Left kidney (tissue), 2 donors: Measurements from ENCODE around the gene ZBTB42. TPM values are rescaled to one million over a fixed set of nuclear protein-coding genes. Genes with fewer than 3 reads are reported as not detected.
A peak's percentile ranks its signal among the peaks of the same experiment; 100 is the strongest.
"Not testable (repeated sequence)": the region's sequence is repeated elsewhere in the genome, so short reads cannot be mapped to it uniquely, and the experiment has no call there.

ENCODE experiments used
- DNase-seq: peaks from one replicate; pipeline ENCODE4 v3.0.0-alpha.2; 2013
- polyA plus RNA-seq: library from polyadenylated mRNA; unstranded; fragments of 120-200 nt; gene quantifications from one replicate; pipeline ENCODE4 v1.2.1, GENCODE V29; 2013; ENCODE audit not compliant: insufficient read length

ZBTB42 gene
- polyA plus RNA-seq, 1 donor, result 3.1 TPM

DNA sequence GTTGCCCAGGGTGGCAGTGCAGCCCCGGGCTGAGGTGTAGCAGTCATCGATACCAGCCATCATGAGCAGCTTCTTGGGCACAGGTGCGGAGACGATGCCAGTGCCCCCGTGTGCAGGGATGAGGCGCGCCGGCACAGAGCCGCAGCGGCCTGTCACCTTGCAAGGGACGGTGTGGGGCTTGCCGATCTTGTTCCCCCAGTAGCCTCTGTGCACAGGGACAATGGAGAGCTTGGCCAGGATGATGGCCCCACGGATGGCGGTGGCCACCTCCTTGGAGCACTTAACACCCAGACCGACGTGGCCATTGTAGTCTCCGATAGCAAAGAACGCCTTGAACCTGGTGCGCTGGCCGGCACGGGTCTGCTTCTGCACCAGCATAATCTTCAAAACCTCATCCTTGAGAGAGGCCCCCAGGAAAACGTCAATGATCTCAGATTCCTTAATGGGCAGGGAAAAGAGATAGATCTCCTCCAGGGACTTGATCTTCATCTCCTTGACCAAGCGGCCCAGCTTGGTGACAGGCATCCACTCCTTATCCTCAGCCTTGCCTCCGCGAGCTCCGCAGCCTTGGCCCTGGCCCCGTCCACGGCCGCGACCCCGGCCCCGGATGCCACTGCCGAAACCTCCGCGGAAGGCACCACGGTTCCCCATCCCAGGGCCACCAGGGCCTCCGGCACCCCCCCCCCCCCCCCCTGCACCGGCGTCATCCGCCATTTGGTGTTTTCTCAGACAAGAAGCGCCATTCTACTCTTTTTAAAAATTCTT, 35.5 kb downstream of the ZBTB42 start:
- not testable (repeated sequence) for DNase-seq

DNA sequence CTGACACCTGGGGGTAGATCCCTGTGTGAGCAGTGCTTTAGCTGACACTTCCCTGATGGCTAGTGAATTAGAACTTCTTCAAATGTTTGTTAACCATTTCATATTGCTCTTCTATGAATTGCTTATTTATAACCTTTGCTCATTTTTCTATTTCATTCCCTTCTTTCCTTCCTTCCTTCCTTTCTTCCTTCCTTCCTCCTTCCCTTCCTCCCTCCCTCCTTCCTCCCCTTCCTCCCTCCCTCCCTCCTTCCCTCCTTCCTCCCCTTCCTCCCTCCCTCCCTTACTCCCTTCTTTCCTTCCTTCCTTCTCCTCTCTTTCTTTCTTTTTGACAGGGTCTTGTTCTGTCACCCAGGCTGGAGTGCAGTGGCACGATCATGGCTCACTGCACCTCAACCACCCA, 40.8 kb downstream of the ZBTB42 start:
- no peak for DNase-seq

DNA sequence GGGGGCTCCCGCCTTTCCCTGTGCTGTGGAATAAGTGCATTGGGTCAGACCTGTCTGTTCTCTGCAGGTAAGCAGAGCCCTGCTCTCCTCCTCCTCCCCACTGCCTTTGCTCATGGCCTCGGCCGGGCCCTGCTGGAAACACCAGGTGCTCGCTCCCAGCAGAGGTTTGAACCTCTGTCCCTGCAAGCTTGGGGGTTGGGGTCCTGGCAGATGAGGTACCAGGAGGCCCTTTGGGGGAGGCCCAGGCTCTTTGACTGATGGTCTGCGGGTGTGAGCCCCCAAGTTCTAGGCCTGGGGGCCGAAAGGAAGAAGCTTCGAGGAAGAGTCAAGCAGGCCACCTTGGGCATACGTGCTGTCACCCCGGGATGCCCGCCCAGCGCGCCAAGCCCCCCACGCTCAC, 42.1 kb downstream of the ZBTB42 start:
- DNase-seq, result no peak

DNA sequence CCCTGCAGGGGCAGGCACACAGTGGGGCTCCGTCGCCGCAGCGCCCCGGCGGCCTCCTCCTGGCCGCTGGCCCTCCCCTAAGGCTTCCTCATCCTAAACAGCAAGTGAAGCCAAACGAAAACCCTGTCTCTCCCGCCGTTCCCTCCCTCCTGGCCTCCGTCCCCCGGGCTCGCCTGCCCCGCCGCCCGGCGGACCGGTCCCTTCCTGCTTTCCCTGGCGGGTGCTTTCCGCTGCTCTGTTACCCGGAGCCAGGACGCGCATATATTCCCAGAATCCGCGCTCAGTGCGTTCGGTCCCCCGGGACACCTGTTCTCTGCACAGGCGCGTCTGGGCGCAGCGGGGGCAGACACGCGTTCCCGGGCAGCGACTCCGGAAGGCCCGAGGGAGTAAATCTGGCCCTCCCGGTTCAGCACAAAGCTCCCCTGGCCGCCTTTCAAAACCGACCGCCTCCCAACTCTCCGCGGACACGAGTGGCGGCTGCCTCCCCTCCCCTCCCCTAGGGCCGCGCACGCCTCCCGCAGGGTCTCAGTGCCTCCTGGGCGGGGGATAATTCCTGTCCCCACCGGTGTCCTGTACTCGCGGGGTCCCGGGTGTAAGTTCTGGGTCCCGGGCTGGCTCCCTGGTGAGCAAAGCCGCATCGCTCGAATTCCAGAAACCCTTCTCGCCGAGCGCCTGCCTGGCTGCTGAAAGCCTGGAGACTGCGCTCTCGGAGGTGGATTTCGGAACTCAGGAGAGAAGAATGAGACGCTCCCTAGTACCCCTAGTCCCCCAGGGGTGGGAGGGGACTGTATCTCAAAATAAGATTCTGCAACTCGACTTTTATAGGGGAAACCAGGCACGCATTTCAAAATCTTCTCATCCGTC, 42.8 kb downstream of the ZBTB42 start:
- peak; percentile 28 for DNase-seq

DNA sequence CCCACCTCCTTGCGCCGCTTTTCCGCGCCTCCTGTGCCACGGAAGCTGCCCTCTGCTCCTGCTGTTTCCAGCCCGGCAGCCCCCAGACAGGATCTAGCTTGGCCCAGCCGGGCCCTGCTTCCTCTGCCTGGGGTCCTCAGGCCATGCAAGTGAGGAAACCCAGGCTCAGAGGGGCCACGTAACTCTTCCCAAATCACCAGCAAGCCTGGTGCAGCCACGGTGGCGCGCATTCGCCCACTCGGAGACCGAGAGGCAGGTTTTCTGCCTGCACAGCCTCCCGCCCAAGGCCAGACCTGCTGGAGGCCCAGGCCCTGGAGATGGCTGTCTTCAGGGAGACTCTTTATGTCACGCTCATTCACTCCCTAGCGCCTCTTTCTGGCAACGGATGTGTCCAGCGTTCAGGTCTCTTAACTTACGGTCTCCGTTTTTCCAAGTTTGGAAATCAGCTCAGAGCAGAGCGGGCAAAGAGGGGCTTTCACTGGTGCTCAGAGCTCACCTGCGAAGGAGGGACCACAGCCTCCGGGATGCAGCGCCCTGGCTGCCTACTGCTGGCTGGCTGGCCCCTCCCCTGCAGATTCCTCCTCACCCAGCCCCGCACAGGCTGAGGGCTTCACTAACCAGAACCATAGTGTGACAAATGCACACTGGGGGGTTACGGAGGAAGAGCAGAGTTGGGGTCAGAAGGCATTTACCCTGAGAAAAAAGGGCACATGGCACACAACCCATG, 43.6 kb downstream of the ZBTB42 start:
- DNase-seq, result no peak

DNA sequence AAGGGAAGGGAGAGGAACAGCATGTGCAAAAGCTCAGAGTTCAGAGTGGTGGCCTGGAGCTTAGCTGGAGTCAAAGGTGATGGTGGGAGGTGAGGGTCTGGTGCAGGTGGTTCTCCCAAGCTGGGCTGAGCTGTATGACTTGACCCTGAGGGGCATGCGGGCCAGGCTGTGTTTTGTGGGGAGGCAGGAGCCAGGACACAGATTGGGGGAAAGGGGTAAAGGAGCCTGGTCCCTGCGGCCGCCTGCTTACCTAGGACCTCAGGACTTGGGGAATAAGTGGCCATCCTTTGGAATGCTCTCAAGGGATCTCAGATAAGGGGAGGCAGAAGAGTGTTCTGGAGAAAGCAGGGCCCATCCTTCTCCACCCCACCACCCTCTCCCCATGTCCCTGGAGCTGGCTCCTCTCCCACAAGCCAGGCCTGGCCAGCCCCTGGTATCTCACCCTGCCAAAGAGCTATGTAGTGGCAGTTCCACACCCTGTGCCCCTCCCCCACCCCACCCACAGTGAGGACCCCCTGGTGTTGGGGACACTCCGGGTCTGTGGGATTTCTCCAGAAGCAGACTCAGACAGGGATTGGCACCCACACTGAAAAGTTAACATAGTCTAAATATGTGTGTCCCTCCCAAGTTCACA, 44.2 kb downstream of the ZBTB42 start:
- no peak for DNase-seq

DNA sequence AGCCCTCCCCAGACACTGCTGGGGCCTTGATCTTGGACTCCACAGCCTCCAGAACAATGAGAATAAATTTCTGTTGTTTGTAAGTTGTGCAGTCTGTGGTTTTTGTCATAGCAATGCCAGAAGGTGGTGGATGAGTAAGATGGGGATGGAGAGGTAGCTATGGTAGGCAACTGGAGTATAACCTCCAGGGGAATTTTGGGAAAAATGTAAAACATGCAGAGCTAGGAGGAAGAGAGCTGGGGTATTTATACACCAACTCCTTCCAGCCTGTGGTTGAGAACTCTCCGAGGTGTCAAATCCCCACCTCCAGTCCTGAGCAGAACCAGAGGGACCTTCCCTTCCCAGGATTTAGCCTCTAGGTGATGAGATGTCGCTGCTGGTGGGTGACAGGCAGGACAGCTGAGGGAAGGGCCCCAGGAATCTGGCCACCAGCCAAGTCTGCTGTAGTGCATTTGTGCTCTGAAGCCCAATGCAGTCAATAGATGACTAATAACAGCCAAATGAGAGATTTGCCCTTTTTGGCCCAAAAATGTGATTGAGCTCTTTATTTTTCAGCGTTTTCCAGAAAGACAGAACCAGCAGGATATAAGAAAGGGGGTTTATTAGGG, 45.0 kb downstream of the ZBTB42 start:
- no peak for DNase-seq

DNA sequence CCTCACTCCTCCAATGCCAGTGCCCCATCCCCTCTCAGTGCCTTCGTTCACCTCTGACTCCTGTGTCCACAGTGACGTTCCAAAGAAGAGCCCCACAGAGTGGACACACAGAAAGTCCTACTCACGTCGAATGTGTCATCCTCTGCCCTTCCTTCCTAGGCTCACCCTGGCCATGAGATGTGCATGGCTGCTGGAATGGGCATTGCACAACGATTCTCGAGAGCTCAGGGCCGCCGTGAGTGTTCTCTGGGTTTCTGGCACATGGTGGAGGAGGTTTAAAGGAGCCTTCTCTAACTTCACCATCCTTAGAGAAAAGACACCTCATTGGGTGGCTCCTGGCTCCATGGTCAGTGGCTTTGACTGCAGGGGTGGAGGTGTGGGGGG, 51.4 kb downstream of the ZBTB42 start:
- DNase-seq, result no peak

Other genes with a start within 250 kb of the ZBTB42 start
- gene C14orf180, start 221.3 kb upstream of the ZBTB42 start, polyA plus RNA-seq, result not detected
- gene TMEM179, start 196.3 kb upstream of the ZBTB42 start, polyA plus RNA-seq, result 0.60 TPM
- 38.9 TPM for gene INF2, start 111.5 kb upstream of the ZBTB42 start, polyA plus RNA-seq
- gene ADSS1, start 76.9 kb upstream of the ZBTB42 start, polyA plus RNA-seq, result 16.0 TPM
- gene SIVA1, start 48.0 kb upstream of the ZBTB42 start, polyA plus RNA-seq, result 52.3 TPM
- 96.9 TPM for gene AKT1, start 5.4 kb upstream of the ZBTB42 start, polyA plus RNA-seq
- 11.7 TPM for gene CEP170B, start 64.2 kb downstream of the ZBTB42 start, polyA plus RNA-seq
- gene PLD4, start 123.8 kb downstream of the ZBTB42 start, polyA plus RNA-seq, result 2.5 TPM
- 2.2 TPM for gene AHNAK2, start 177.3 kb downstream of the ZBTB42 start, polyA plus RNA-seq
- 25.0 TPM for gene CLBA1, start 184.7 kb downstream of the ZBTB42 start, polyA plus RNA-seq
- 23.0 TPM for gene CDCA4, start 220.0 kb downstream of the ZBTB42 start, polyA plus RNA-seq